GM19467 (cell line): ENCODE data around the gene NLRP10.

Source experiments
- ATAC-seq: cut with Tn5 transposase; IDR thresholded peaks from one replicate; pipeline ENCODE4 v1.9.1; 2021; ENCODE audit warnings: mild to moderate bottlenecking, moderate library complexity; ENCODE audit not compliant: unreplicated experiment

The NLRP10 gene

DNA sequence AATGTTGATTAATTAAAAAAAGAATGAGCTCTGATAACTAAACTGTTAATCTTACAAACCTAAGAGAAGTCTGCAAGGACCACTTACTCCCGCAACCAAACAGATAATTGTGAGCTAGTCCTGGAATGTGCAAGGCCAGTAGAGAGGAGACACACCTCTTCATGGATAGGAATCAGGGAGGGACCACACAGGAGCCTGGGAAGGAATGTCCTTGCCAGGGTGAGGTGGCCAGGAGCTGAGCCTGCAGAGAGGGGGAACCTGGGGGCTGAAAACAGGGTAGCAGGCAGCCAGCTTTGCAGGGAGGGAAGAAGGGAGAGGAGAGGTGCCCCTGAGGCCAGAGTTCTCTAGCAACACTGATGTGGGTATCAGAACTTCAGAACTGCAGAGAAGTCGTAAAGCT, 9.4 kb upstream of the NLRP10 start:
- no peak for ATAC-seq

DNA sequence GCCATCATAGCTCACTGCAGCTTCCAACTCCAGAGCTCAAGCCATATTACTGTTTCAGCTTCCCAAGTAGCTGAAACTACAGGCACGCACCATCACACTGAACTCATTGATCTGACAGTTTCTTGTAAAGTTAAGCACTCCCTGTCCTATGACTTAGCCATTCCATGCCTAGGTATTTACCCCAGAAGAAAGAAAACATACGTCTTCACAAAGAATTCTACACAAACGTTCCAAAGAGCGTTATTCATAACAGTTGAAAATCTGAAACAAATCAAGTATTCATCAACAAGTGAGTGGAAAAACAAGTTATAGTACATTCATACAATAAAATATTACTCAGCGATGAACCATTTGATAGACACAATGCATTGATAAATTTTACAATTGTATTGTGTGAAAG, 7.8 kb upstream of the NLRP10 start:
- no peak for ATAC-seq

DNA sequence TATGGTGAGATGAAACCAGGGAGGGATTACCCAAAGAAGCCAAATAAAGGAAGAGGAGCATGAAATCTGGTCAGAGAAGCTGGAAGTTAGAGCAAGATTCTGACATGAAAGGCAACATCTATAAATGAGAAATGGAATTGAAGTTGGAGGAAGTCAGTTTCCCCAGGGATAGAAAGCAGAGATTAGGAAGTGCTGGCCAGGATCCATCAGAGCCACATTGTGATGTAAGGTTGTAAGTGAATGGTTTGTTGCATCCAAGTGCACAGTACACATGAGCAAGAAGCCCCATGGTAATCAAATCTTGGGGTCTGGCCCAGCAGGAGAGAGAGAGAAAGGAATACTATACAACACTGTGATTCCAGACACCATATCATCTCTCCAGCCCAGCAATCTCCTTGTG, 6.6 kb upstream of the NLRP10 start:
- no peak for ATAC-seq

DNA sequence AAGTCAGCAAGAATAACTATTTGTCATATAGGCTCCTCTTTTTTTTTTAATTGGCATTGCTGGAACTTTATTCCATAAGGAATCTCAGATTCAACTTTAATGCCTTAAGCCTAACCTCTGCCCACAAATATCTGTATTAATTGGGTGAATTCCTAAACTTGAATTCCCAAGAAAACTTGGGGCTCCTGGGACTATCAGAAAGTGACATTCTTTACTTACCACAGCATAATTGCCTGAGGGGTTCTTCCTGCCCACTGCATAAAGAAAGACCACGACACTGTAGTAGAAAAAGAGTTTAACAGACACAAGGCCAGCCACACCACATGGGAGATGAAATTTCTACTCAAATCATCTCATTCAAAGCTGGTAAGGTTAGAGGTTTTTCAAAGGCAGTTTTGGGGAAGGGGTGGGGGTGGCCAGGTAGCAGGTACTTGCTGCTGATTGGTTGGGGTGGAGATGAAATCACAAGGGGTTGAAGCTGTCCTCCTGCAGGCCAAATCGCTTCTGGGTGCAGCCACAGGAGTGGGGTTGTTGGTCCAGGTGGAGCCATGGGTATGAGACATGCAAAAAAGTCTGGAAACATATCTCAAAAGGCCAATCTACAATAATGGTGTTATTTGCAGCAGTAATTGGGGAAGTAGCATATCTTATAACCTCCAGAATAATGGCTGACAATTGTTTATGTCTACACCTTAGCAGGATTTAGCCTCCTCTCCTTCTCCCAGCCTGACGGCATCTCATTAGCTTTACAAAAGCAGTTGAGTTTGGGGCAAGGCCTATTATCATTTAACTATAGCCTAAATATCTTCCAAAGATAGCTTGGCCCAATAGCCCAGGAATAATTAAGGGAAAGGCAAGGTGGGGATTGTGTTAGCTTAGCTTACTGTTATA, 4.8 kb upstream of the NLRP10 start:
- ATAC-seq = no peak

DNA sequence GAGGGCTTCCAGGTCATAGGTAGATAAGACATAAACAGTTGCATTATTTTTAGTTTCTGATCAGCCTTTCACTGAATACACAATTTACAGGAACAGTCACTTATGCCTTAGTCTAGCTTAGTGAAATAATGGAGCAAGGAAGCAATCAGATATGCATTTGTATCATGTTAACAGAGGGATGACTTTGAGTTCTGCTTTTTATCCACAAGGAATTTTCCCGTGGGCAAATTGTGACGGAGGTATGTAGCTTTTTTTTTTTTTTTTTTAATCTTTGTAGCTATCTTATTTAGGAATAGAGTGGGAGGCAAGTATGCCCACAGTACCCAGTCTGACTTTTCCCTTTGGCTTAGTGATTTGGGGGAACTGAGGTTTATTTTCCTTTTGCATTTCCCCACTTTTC, 3.4 kb upstream of the NLRP10 start:
- ATAC-seq = no peak

DNA sequence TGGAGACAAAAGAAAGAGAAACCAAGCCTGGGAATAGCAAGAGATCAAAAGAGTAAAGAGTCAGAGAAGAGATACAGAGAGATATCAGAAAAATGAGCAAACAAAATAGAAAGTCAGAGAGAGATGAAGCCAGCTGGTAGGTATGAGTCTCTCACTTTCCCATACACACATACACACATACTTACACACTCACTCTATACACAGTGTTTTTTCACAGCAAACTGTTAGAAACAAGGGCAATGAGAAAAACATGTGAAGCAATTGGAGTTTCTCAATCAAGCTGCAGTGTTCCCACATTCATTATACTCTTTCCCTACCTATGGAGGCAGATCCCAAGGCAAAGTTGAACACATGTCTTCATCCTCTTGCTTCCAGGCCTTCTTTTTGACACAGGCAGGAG, 2.6 kb upstream of the NLRP10 start:
- no peak for ATAC-seq

DNA sequence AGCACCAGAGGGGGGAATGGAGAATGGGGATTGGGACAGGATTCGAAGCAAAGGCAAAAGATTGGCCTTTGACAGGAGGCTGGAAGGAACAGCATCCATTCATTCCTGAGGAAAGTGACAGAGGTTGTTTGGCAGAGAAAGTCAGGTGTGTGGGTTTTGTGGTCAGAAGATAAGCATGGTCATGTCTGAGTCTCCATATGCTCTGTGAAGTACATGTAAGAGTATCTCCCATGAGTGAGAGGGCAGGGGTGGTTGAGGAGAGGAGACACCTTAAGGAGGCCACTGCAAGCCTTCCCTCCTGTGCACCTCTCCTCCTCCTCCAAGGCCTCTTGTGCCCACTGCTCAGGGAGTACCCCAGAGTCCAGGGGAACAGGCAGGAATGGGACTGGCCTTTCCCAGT, 1.9 kb upstream of the NLRP10 start:
- no peak for ATAC-seq

DNA sequence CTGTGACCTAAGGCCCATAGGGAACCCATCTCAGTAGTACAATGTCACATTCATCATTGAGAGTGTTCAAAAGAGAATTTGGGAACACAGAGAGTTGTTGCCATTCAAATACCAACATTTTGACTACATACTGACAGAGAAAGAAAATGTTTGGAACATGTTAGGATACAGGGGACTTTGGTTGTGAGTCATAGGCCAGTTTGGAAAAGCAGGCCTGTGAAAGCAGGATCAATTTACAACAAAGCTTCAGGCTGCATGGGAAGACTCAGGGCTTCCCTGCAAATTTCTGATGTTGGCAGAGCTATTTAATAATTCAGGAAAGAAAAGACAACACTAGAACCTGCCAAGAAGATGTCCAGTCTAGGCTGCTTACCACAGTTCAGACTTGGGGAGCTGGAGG, 374 bp downstream of the NLRP10 start:
- no peak for ATAC-seq

DNA sequence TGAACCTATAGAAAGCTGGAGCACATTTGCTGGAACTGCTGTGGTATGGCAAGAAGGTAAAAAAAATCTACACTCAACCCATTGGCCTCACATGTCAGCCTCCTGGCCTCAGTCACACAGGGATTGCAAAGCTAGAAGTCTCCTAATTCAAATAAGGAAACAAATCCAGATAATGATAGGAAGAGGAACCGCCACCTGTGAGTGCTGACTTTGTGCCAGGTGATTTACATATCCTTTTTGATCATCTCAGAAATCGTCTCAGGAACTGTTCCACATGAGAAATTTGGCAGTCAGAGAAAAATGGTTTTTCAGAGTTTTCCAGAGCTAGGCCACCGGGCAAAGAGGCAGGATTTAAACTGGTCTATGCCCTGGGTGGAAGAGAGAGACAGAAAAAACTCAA, 986 bp downstream of the NLRP10 start:
- ATAC-seq = no peak

DNA sequence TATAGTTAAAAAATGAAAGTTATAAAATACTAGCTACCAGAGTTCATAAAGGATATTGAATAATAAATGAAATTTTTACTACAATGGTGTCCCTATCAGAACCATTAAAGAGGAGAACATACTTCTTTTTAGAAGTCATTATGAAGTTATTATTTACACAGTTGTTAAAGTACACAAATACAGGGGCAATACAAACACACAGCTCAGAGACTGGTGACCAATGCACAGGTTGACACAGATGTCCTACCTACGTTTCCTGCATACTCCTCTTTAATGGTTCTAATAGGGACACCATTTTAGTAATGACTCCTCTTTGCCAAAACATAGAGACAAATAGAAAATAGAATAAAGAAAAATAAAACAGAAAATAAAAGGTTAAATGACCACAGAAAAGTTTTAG, 10.1 kb downstream of the NLRP10 start:
- no peak for ATAC-seq

DNA sequence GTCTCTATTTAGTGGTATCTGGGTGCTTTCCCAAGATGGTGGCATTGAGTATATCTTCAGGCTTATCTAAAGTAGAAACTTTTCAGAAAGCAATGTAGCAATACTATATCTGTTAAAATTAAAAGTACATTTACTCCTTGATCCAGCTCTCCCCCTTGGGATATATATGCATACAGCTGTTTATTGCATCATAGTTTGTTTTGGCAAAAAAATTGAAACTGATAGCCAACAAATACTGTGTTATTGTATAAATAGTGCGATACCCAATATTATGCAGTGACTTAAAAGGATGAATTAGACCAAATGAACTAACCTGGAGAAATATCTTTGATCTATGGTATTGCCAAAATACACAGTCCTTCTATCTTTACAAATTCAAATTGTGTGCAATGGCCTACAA, 15.3 kb downstream of the NLRP10 start:
- ATAC-seq = no peak

DNA sequence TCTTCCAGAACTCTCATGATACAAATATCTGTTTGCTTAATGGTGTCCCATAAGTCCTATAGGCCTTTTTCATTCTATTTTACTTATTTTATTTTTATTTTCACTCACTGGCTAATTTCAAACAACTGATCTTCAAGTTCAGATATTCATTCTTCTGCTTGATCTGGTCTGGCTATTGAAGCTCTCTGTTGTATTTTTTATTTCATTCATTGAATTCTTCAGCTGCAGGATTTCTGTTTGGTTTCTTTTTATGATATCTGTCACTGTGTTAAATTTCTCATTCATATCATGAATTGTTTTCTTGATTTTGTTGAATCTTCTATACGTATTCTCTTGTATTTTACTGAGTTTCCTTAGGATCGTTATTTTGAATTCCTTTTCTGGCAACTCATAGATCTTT, 21.1 kb downstream of the NLRP10 start:
- ATAC-seq = no peak

DNA sequence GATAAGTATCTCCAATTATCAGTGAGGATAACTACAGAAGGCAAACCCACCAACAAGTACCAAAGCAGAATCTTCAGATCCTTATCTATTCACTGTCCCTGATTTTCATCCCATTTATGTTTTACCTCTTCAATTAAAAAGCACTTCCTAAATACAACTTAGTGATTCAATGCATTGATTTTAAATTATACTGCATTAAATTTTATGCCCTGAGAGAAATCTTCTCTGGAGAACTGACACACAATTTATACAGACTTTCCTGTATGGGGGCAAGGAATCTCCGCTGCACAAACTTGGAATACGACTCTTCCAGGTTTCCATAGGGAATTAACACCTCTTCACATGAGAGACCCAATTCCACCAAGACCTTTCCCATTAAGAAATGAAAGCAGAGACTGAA, 23.6 kb downstream of the NLRP10 start, which contains the start of gene OR10A3:
Gene OR10A3 (minus strand): TSS at position 101 of the 400 bp plus-strand sequence. CDS start 2,188 bp downstream, outside the sequence.
- ATAC-seq = no peak

DNA sequence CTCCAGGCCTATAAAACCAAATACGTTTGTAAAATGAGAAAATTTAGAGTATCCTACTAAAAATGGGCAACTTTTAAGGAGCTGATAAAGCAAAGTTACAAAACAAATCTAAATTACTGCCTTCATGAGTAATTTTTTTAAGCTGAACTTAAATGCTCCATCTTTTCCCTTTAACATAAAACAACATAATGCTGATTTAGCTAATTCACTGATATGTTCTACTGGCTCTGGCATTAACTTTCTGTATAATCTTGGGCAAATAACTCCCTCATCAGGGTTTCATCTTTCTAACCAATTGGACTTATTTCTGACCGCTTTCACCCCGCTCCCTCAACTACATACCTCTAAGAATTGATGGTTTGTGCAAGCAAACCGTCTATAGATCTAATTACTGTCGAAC, 24.1 kb downstream of the NLRP10 start:
- ATAC-seq = no peak

DNA sequence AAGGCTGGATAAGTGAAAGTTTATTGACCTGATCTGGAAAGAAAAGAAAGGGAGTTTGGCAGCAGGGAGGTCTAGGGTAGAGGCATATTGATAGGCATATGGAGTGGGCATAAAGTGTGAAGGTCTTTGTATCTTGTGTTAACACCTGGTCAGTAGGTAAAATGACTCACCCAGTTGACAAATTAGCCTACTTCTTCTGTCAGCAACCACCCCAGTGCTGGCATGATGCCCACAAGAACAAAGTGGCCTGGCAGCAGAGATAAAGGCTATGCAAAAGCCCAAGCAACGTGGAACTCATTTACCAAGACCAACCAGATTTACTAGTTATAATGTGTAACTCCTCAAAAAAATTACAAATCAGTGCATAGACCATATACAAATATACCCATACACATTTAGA, 28.6 kb downstream of the NLRP10 start:
- no peak for ATAC-seq

DNA sequence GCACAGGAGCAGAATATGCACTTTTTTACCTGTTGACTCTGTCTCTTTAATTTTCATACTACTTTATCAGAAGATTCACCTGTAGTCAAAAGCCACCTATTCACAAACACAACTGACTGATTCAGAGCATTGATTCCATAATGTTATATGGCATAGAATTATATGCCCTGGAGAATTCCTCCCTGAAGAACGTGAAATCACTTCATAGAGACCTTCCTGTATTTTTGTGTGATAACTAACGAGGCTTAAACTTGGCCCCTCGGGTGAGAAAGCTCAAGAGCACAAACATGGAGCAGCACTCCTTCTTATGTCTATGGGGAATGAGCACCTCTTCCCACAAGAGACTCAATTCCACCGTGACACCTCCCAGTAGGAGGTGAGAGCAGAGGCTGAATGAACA, 34.1 kb downstream of the NLRP10 start, which contains the start of gene OR10A6:
Gene OR10A6 (minus strand): TSS at position 101 of the 400 bp plus-strand sequence. CDS start 2,606 bp downstream, outside the sequence.
- no peak for ATAC-seq

DNA sequence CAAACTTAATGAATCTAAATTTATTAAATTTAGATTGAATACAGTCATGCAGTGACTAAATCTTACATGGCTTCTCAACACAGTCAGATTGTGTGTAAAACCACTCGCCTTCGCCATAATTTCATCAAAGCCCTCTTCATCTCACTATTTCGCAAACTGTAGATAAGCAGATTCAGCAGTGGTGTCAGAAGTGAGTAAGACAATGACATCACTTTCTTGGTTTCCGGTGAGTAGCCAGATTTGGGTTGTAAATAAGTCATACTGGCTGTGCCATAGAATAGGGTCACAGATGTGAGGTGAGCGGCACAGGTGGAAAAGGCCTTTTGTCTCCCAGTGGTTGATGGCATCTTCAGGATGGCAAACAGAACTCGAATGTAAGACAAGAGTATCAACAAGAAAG, 37.6 kb downstream of the NLRP10 start:
- no peak for ATAC-seq

DNA sequence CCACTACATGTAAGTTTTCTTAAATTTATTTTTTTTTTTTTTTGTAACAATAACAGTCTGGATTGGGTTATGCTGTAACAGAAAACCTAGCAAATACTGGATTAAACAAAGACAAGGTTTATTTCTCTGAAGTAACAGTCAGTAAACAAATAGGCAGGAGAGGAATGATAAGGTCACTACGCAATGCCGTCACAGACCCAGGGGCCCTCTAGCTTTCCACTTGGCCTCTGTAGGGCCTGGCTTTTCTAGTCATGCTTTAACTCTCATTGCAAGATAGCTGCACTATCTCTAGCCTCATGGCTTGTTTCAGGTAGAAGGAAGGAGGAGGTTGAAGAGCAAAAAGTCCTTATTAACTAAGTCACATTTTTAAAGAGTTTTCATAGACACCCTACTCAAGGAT, 40.7 kb downstream of the NLRP10 start:
- ATAC-seq = no peak

DNA sequence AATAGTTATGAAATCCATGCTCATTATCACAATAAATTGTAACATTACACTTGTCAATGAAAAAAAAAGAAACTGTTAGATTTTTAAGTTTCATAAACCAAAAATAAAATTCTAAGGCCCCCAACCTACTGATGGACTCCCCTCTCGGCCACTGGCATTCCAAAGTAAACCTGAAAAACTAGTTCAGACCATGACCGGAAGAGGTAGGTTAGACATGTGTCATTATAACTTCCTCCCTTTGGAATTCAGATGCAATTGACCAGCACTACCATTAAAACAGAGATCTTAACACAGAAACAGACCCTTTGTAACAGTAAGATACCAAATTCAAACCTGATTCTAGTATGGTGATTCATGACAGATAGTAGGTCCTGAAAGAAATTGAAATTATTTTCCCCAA, 47.1 kb downstream of the NLRP10 start:
- ATAC-seq = no peak
